Lung microvascular endothelial cell (primary cell): ENCODE data around the gene SEC14L6. TPM values are rescaled to one million over a fixed set of nuclear protein-coding genes. Genes with fewer than 3 reads are reported as not detected.

Experiments
- DNase-seq, 2 donors: peaks; one replicate each; pipeline versions ENCODE4 v3.0.0 to v3.0.0-alpha.2; 2010; ENCODE audit warnings: low read depth in 2 of 2
- total RNA-seq: library from RNA; depleted of rRNA; stranded (reverse); fragments of >200 nt; gene quantifications from 2 replicates; pipeline ENCODE4 v1.2.1, GENCODE V29; 2014

SEC14L6 gene
- total RNA-seq, 1 donor from 2014 or later, result not detected

GRCh38 chr22:30537083-30537731, 9.3 kb downstream of the SEC14L6 start:
- DNase-seq, result no peak

- DNase-seq, result no peak
These were observed 11.4 kb downstream of the SEC14L6 start for GRCh38 chr22:30535182-30535581.

DNA sequence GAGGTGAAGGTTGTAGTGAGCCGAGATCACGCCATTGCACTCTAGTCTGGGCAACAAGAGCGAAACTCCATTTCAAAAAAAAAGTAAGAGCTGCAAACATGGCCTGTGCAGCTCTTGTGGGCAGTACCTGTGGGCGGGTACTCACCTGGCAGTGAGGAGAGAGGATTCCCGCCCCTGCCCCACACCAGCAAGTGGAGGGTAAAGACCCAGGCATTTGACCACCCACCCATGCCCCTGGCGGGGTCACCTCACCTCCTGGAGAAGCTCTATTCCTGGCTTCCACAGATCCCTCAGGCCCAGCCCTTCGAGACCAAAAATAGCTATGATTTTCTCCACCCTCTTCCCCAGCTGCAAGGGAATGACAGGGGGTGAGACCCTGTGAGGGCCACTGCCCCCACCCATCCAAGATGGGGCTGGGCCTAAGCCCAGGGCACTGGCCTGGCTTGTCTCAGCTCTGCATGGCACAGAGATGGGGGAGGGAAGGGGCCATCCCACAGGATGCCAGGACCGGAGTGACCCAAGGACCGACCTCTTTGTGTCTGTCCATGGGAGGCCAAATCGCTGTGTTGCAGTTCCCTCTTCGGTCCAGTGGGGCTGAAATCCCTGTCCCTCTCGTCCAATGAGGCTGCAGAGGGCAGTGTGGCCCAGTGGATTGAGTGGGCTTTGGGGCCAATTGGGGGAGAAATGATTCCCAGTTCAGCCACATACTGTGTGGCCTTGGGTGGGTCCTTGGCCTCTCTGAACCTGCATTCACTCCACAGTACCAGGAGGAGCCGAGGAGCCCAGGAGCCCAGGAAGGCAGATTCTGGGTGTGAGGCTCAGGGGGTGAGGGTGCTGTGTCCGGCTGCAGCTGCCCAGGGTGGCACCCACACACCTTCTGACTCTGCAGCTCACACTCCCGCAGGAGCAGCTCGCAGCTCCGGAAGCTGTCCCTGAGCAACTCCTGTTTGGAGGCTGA, 14.6 kb downstream of the SEC14L6 start:
- DNase-seq, result no peak

- DNase-seq, result no peak
These were observed 19.9 kb downstream of the SEC14L6 start for GRCh38 chr22:30526656-30527055.

DNA sequence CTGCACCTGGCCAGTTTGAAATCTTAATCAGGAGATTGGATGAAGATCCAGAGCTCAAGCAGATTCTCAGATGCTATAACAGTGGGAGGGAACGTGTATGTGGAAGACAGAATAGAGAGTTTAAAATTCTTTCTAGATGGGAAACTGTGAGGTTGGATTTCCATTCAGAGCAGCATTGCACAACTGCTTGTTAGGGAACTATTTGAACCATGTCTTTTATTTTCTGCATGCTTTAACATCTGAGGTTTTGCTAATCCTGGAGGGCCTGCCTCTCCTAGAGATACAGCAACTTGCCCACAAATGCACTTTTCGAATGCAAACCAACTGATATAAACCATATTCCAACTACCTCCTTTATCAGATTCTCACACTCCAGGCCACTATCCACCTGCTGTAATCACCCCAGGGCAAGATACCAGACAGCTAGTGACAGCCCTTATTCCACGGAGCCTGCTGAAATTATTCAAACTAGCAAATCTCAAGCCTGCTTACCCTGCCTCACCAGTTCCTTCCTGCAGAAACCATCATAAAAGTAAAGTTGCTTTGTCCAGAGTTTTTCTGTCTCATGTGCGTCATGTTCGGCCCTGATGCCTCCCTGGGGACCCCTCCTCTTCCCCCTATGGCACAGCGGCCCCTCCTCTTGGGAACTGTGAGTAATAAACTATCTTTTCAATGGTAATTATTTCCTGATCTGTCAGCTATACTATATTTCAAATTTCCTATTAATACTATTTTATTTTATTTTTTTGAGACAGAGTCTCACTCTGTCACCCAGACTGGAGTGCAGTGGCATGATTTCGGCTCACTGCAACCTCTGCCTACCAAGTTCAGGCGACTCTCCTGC, 22.7 kb downstream of the SEC14L6 start:
- no peak for DNase-seq

DNA sequence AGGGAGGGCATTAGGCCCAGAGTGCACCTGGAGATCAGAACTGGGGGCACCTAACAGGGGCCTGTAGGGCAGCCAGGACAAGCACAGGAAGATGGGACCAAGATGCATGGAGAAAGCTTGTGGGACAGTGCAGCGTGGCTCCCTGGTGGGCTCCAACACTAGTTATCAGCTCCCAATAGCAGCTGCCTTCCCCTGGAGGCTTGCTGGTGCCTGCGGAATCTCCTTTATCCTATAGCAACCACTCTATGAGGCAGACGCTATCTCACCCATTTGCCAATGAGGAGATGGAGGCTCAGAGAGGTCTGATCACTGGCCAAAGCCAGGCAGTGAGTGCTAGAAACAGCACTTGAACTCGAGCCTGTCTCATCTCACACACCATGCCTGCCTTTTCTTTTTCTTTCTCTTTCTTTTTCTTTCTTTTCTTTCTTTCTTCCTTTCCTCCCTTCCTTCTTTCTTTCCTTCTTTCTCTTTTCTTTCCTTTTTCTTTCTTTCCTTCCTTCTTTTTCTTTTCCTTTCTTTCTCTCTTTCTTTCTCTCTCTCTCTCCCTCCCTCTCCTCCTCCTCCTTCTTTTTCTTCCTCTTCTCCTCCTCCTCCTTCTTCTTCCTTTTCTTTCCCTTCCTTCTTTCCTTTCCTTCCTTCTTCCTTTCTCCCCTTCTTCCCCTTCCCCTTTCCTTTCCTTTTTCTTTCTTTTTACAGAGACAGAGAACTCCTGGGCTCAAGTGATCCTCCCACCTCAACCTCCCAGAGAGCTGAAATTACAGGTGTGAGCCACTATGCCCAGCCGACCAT, 25.0 kb downstream of the SEC14L6 start:
- DNase-seq, result no peak

GRCh38 chr22:30519842-30520425, 26.6 kb downstream of the SEC14L6 start:
- DNase-seq, result no peak

DNA sequence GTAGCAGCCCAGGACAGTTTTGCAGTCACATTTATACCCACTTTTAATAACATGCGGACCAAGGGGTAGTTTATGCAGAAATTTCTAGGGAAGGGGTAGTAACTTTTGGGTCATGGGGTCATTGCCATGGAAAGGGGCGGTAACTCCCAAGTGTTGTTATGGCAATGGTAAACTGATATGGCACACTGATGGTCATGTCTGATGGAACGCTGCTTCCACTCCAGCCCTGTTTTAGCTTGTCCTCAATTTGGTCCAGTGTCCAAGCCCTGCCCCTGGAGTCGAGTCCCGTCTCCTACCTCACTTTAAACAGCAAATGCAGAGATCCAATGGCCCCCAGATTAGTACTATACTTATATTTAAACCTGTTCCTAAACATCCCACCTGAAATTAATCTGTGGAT, 29.8 kb downstream of the SEC14L6 start:
- DNase-seq, result no peak

GRCh38 chr22:30516273-30516672, 30.3 kb downstream of the SEC14L6 start:
- no peak for DNase-seq

DNA sequence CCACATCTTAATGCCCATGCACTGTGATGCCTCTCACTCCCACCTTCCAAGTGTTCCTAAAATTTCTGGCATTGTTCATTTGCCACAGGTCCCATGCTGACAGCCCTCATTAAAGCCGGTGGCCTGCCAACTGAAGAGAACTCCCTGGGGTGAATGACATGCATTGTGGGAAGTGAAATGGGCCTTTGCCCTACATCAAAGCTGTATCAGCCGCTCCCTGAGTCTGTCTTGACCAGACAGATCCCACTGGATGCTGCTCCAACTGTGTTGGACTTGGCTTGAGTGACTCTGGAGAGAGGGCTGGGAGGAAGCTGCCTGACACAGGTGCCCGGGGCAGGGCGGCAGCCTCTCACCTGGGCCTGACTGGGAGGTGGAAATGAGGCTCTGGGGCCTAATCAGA, 32.3 kb downstream of the SEC14L6 start:
- DNase-seq, result no peak

DNA sequence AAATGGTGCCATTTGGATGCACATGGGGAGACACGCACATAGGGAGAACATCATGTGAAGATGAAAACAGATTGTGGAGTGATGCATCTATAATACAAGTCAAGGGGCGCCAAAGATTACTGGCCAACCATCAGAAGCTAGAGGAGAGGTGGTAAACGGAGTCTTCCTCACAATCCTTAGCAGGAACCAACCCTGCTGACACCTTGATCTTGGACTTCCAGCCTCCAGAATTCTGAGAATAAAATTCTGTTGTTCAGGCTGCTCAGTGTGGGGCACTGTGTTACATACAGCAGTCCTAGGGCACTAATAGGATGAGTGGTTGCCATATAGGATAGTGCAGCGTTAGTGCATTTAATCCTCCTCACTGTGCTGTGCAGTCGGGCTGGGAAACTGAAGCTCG, 33.1 kb downstream of the SEC14L6 start:
- no peak for DNase-seq

DNA sequence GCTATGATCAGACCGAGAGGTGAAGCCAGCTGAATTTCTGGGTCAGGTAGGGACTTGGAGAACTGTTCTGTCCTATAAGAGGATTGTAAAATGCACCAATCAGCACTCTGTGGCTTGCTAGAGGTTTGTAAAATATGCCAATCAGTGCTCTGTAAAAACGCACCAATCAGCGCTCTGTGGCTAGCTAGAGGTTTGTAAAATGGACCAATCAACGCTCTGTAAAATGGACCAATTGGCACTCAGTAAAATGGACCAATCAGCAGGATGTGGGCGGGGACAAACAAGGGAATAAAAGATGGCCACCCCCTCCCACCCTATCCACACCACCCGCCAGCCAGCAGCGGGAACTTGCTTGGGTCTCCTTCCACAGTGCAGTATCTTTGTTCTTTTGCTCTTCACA, 34.6 kb downstream of the SEC14L6 start:
- no peak for DNase-seq

GRCh38 chr22:30511109-30511508, 35.4 kb downstream of the SEC14L6 start:
- no peak for DNase-seq

DNA sequence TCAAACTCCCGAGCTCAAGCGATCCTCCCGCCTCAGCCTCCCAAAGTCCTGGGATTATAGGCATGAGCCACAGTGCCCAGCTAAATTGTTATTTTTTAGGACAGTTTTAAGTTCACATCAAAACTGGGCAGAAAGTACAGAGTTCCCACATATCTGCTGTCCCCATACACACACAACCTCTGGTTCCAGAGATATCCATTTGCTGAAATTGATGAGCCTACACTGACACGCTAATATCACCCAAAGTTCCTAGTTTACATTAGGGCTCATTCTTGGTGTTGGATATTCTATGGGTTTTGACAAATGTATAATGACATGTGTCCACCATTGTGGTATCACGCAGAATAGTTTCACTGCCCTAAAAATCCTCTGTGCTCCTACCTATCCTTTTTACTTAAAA, 38.3 kb downstream of the SEC14L6 start:
- DNase-seq, result no peak

GRCh38 chr22:30507670-30508069, 38.9 kb downstream of the SEC14L6 start:
- DNase-seq, result no peak

- DNase-seq, result no peak
These were observed 40.0 kb downstream of the SEC14L6 start for GRCh38 chr22:30506507-30506968.

DNA sequence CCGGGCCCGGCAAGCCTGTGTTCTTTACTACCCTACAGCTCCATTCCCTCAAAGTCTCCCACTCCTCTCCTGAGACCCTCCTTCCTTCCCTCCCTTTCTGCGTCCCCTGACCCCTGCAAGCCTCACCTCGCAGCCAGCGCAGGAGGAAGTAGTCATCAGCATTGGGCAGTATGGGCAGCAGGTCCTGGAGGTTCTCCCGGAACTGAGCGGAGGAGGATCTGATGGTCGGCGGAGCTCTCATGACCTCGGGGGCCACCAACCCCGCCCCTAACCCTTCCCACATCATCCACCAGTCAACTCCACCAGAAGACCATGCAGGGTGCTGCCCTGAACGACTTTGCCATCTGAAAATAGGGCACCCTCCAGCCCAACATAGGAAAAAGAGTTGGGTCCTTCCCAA, 43.0 kb downstream of the SEC14L6 start:
- DNase-seq, result no peak

- DNase-seq, result no peak
These were observed 43.6 kb downstream of the SEC14L6 start for GRCh38 chr22:30502911-30503310.

GRCh38 chr22:30502153-30502552, 44.4 kb downstream of the SEC14L6 start:
- no peak for DNase-seq

- no peak for DNase-seq
These were observed 45.9 kb downstream of the SEC14L6 start for GRCh38 chr22:30500628-30501027.
